HG03066 (cell line): Measurements from ENCODE around the gene HEBP2.

Source experiments
- ATAC-seq: cut with Tn5 transposase; IDR thresholded peaks from one replicate; pipeline ENCODE4 v1.9.1; 2021; ENCODE audit warnings: low read depth; ENCODE audit not compliant: unreplicated experiment

Gene HEBP2

GRCh38 chr6:138450445-138450844, 46.4 kb downstream of the HEBP2 start:
- no peak for ATAC-seq

GRCh38 chr6:138451043-138451442, 47.0 kb downstream of the HEBP2 start:
- ATAC-seq = no peak

GRCh38 chr6:138454981-138455706, 51.1 kb downstream of the HEBP2 start:
- peak; percentile 42 for ATAC-seq

GRCh38 chr6:138455746-138456400, 51.9 kb downstream of the HEBP2 start:
- ATAC-seq = peak; percentile 97

GRCh38 chr6:138456401-138456790, 52.4 kb downstream of the HEBP2 start:
- no peak for ATAC-seq

- ATAC-seq = no peak
These were observed 57.6 kb downstream of the HEBP2 start for GRCh38 chr6:138461647-138462046.

GRCh38 chr6:138464085-138464484, 60.1 kb downstream of the HEBP2 start:
- ATAC-seq = no peak

- no peak for ATAC-seq
These were observed 61.1 kb downstream of the HEBP2 start for GRCh38 chr6:138465007-138465645.

GRCh38 chr6:138467901-138468300, 63.9 kb downstream of the HEBP2 start:
- ATAC-seq = no peak

GRCh38 chr6:138468320-138469015, 64.4 kb downstream of the HEBP2 start:
- no peak for ATAC-seq
